ENCODE results near the gene RASGRP3. TPM values are rescaled to one million over a fixed set of nuclear protein-coding genes. Genes with fewer than 3 reads are reported as not detected.

The RASGRP3 gene
- total and polyA plus RNA-seq, 9 of the 15 experiments (the other 6 are each of a cell fraction or from before 2014, with no cell fraction given) = 0.18 to 1.7 (median 1.2) TPM

DNA sequence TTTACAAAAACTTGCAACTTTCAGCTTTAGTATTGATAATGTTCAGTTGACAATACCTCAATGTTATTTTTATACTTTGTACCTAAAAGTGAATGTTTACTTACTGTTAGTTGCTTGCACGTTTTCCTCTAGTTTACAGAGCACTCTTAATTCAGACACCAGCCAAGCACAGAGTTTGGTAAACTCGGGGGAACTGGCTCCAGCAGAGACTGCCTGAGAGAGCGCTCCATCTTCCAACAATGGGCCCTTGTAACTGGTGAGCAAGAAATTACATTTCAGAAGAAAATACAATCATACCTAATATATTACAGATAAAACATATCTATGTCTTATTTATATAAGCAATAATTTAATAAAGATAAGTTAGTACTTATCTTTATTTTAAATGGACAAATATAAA, 118.9 kb downstream of the RASGRP3 start:
- FAIRE-seq = no peak
- H3K4me1 ChIP-seq (replicated peaks in 1 of 2; ENCODE audit: control insufficient read depth in 2 of 2, insufficient read depth in 2 of 2, low read length in 2 of 2) = peaks cover 2 to 11% of the 10 kb centered on the region in 2 experiments; a peak in 3 of 5 replicates
- peaks cover 46% of the 10 kb centered on the region for H3K36me3 ChIP-seq (ENCODE audit: control insufficient read depth, insufficient read depth, low read length)
- TF ChIP-seq ERF (CRISPR knock-in tag; IDR thresholded peaks at IDR 0.05) = no peak
- TF ChIP-seq, protein P1, sequence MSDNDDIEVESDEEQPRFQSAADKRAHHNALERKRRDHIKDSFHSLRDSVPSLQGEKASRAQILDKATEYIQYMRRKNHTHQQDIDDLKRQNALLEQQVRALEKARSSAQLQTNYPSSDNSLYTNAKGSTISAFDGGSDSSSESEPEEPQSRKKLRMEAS (CRISPR knock-in tag; IDR thresholded peaks at IDR 0.05) = no peak
- TF ChIP-seq SAFB2 (IDR thresholded peaks at IDR 0.05; ENCODE audit: borderline replicate concordance, low read depth, low read length, severe bottlenecking) = no peak
- no peak for TF ChIP-seq SIN3A (IDR thresholded peaks at IDR 0.05; ENCODE audit: borderline replicate concordance in 2 of 2, control insufficient read depth in 1 of 2, low read depth in 2 of 2, low read length in 2 of 2)
- H3K27me3 ChIP-seq (ENCODE audit: control insufficient read depth in 2 of 2, insufficient read depth in 2 of 2, low read length in 2 of 2) = no peaks in the 10 kb centered on the region
- H3K9me1 ChIP-seq (ENCODE audit: control insufficient read depth, insufficient read depth, low read length) = no peaks in the 10 kb centered on the region
- ATAC-seq = no peak
- no peaks in the 10 kb centered on the region for H4K20me1 ChIP-seq (replicated peaks; ENCODE audit: control insufficient read depth, insufficient read depth, low read length)
- no peak overlapping the region for H3K9ac ChIP-seq (ENCODE audit: insufficient read depth in 1 of 2, low read depth in 2 of 2, low read length in 2 of 2)
- in situ Hi-C loops (cut with MboI) (loop anchor here (25.0 kb wide), 3 partner anchors 183 to 833 kb away; partner anchors contain the start of gene LTBP1), intact Hi-C loops (cut with micrococcal nuclease) (no loop called here)
- H3K4me3 ChIP-seq = no peak overlapping the region
- ChIA-PET POLR2A (interaction anchor here (1.0 kb wide), 1 partner anchor 13 kb away, joined by 3 read pairs; no protein-coding TSS in a partner anchor), CTCF (ENCODE audit: low intra/inter-chr PET ratio) (no interaction called here)
- H2AFZ ChIP-seq (ENCODE audit: low read depth, low read length) = no peak overlapping the region
- WGBS (ENCODE audit: insufficient coverage, low coverage, missing lambda C conversion rate) = 76% methylated on average over 3 of the region's 3 CpGs
- H3K27ac ChIP-seq (ENCODE audit: extremely low read depth, low read depth, low read length) = no peak overlapping the region
- H3K9me3 ChIP-seq (replicated peaks; ENCODE audit: control insufficient read depth, insufficient read depth, low read depth, low read length) = no peaks in the 10 kb centered on the region
- peaks cover 35% of the 10 kb centered on the region for H3K79me2 ChIP-seq (ENCODE audit: control insufficient read depth, insufficient read depth, low read length)
- H3K4me2 ChIP-seq (ENCODE audit: insufficient read depth, low read length) = no peak overlapping the region
- no TSS peak for BruUV-seq (replicated peaks)
- no peak for DNase-seq (ENCODE audit: extremely low read depth in 1 of 4, low spot score in 3 of 4)

DNA sequence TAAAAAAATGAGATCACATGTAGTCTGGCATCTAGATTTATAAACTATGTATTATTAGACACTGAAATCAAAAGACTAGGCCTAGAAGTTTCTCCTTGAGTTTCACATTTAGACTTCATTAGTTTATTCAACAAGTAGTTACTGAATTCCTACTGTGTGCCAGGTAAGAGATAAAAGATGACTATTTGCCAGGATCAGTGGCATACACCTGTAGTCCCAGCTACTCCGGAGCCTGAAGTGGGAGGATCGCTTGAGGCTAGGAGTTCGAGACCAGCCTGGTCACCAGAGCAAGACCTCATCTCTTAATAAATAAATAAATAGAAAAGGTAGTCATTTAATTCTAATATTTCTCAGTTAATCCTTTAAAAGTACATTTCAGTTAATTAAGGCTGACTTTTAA, 120.6 kb downstream of the RASGRP3 start:
- DNase-seq (ENCODE audit: extremely low read depth in 1 of 4, low spot score in 3 of 4) (no peak), FAIRE-seq (no peak), ATAC-seq (no peak)
- Histone ChIP-seq H3K4me1 (replicated peaks in 1 of 2; ENCODE audit: control insufficient read depth in 2 of 2, insufficient read depth in 2 of 2, low read length in 2 of 2) (peaks cover 2 to 11% of the 10 kb centered on the region in 2 experiments; a peak in 3 of 5 replicates), H3K9me1 (ENCODE audit: control insufficient read depth, insufficient read depth, low read length) (no peaks in the 10 kb centered on the region), H3K4me3 (no peak overlapping the region), H3K36me3 (ENCODE audit: control insufficient read depth, insufficient read depth, low read length) (peaks cover 30% of the 10 kb centered on the region), H3K27me3 (ENCODE audit: control insufficient read depth in 2 of 2, insufficient read depth in 2 of 2, low read length in 2 of 2) (no peaks in the 10 kb centered on the region), H3K27ac (ENCODE audit: extremely low read depth, low read depth, low read length) (no peak overlapping the region), H3K4me2 (ENCODE audit: insufficient read depth, low read length) (peak overlapping the region; percentile 30; the same call in 1 of the 2 replicates), H3K9me3 (replicated peaks; ENCODE audit: control insufficient read depth, insufficient read depth, low read depth, low read length) (no peaks in the 10 kb centered on the region), H3K79me2 (ENCODE audit: control insufficient read depth, insufficient read depth, low read length) (peaks cover 35% of the 10 kb centered on the region), H2AFZ (ENCODE audit: low read depth, low read length) (no peak overlapping the region), H4K20me1 (replicated peaks; ENCODE audit: control insufficient read depth, insufficient read depth, low read length) (no peaks in the 10 kb centered on the region), H3K9ac (ENCODE audit: insufficient read depth in 1 of 2, low read depth in 2 of 2, low read length in 2 of 2) (no peak overlapping the region; a peak in 1 of 4 replicates)
- in situ Hi-C loops (cut with MboI) = loop anchor here (25.0 kb wide), 3 partner anchors 185 to 835 kb away; partner anchors contain the start of gene LTBP1
- ChIA-PET CTCF (ENCODE audit: low intra/inter-chr PET ratio) (no interaction called here), POLR2A (interaction anchor here (0.5 kb wide), 1 partner anchor 10 kb away, joined by 3 read pairs; no protein-coding TSS in a partner anchor)
- BruUV-seq (replicated peaks) = no TSS peak
- WGBS (ENCODE audit: insufficient coverage, low coverage, missing lambda C conversion rate) = 58% methylated on average over 3 of the region's 3 CpGs
- intact Hi-C loops (cut with micrococcal nuclease) = no loop called here
- TF ChIP-seq SMAD2 (IDR thresholded peaks at IDR 0.05; ENCODE audit: low read depth, low read length) = no peak
- TF ChIP-seq ZBTB1 (CRISPR knock-in tag; IDR thresholded peaks at IDR 0.05; ENCODE audit: borderline replicate concordance, low read depth) = no peak
- TF ChIP-seq, protein P2, sequence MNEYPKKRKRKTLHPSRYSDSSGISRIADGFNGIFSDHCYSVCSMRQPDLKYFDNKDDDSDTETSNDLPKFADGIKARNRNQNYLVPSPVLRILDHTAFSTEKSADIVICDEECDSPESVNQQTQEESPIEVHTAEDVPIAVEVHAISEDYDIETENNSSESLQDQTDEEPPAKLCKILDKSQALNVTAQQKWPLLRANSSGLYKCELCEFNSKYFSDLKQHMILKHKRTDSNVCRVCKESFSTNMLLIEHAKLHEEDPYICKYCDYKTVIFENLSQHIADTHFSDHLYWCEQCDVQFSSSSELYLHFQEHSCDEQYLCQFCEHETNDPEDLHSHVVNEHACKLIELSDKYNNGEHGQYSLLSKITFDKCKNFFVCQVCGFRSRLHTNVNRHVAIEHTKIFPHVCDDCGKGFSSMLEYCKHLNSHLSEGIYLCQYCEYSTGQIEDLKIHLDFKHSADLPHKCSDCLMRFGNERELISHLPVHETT (CRISPR knock-in tag; conservative IDR thresholded peaks at IDR 0.05 in 1 of 2, IDR thresholded peaks at IDR 0.05 in 1 of 2) = no peak
- TF ChIP-seq TCF7 (IDR thresholded peaks at IDR 0.05; ENCODE audit: borderline replicate concordance) = no peak

All from K562 (cell line).